HepG2 (cell line): Measurements from ENCODE around the gene AJUBA. TPM values are rescaled to one million over a fixed set of nuclear protein-coding genes. Genes with fewer than 3 reads are reported as not detected.
A peak's percentile ranks its signal among the peaks of the same experiment; 100 is the strongest.

Source experiments
- AGO2 ChIP-seq: fragments of 200-400 bp; formaldehyde crosslinking; optimal IDR thresholded peaks from 2 replicates; pipeline ENCODE3; 2017; ENCODE audit warnings: mild to moderate bottlenecking, low read depth, low read length, moderate library complexity
- ATRX ChIP-seq: sonication (generic); formaldehyde crosslinking; IDR thresholded peaks from 2 replicates; pipeline ENCODE4 v1.4.0; 2020; ENCODE audit warnings: missing genetic modification reagents, borderline replicate concordance
- BORCS8-MEF2B ChIP-seq: sonication (generic); formaldehyde crosslinking; IDR thresholded peaks from 2 replicates; pipeline ENCODE4 v1.8.0; 2022; ENCODE audit warnings: mild to moderate bottlenecking, missing genetic modification reagents
- CHD2 ChIP-seq: IDR thresholded peaks from 2 replicates; pipeline ENCODE4 v1.6.1; 2011; ENCODE audit warnings: low read depth, low read length, improper control_type of control experiment
- FIP1L1 ChIP-seq: fragments of 200-400 bp; formaldehyde crosslinking; IDR thresholded peaks from 2 replicates; pipeline ENCODE4 v1.6.1; 2018; ENCODE audit warnings: low read depth, mild to moderate bottlenecking, low read length, moderate library complexity, borderline replicate concordance; ENCODE audit not compliant: insufficient read depth
- FOXM1 ChIP-seq: sonication (generic); formaldehyde crosslinking; IDR thresholded peaks from 2 replicates; pipeline ENCODE4 v1.5.0; 2020; ENCODE audit warnings: missing genetic modification reagents
- HOXA3 ChIP-seq: sonication (generic); formaldehyde crosslinking; IDR thresholded peaks from 2 replicates; pipeline ENCODE4 v1.5.0; 2020; ENCODE audit warnings: missing genetic modification reagents
- ISX ChIP-seq: sonication (generic); formaldehyde crosslinking; conservative IDR thresholded peaks from 2 replicates; pipeline ENCODE4 v1.5.0; 2020; ENCODE audit warnings: missing genetic modification reagents
- KMT2A ChIP-seq: sonication (generic); formaldehyde crosslinking; IDR thresholded peaks from 2 replicates; pipeline ENCODE4 v1.4.0; 2020; ENCODE audit warnings: missing genetic modification reagents
- MLLT10 ChIP-seq: sonication (generic); formaldehyde crosslinking; IDR thresholded peaks from 2 replicates; pipeline ENCODE4 v1.4.0; 2020; ENCODE audit warnings: missing genetic modification reagents
- PHF20 ChIP-seq: sonication (generic); formaldehyde crosslinking; IDR thresholded peaks from 2 replicates; pipeline ENCODE4 v1.5.0; 2020; ENCODE audit warnings: mild to moderate bottlenecking, missing genetic modification reagents
- RAD21 ChIP-seq: fragments of 450-650 bp; formaldehyde crosslinking; IDR thresholded peaks from 2 replicates; pipeline ENCODE4 v1.5.0; 2020; ENCODE audit warnings: mild to moderate bottlenecking
- SAP130 ChIP-seq: IDR thresholded peaks from 2 replicates; pipeline ENCODE4 v1.6.1; 2016; ENCODE audit warnings: low read depth
- SRSF9 ChIP-seq: fragments of 200-400 bp; formaldehyde crosslinking; IDR thresholded peaks from 2 replicates; pipeline ENCODE4 v1.6.1; 2018; ENCODE audit warnings: borderline replicate concordance, mild to moderate bottlenecking, low read depth, low read length; ENCODE audit not compliant: insufficient read depth, poor library complexity, severe bottlenecking
- SUZ12 ChIP-seq: fragments of 150-350 bp; IDR thresholded peaks from 2 replicates; pipeline ENCODE4 v1.6.1; 2014; ENCODE audit warnings: low read depth, low read length
- ZBTB7B ChIP-seq: sonication (generic); formaldehyde crosslinking; IDR thresholded peaks from 2 replicates; pipeline ENCODE4 v1.4.0; 2020; ENCODE audit warnings: missing genetic modification reagents
- ZC3H4 ChIP-seq: sonication (generic); formaldehyde crosslinking; IDR thresholded peaks from 2 replicates; pipeline ENCODE4 v1.4.0; 2020; ENCODE audit warnings: missing genetic modification reagents, borderline replicate concordance
- ZEB1 ChIP-seq: IDR thresholded peaks from 2 replicates; pipeline ENCODE4 v1.6.1; 2012; ENCODE audit warnings: mild to moderate bottlenecking, low read depth, inconsistent platforms; ENCODE audit not compliant: insufficient replicate concordance
- ZFP41 ChIP-seq: sonication (generic); formaldehyde crosslinking; IDR thresholded peaks from 2 replicates; pipeline ENCODE4 v1.4.0; 2020; ENCODE audit warnings: mild to moderate bottlenecking, missing genetic modification reagents, borderline replicate concordance
- ZFP90 ChIP-seq: sonication (generic); formaldehyde crosslinking; IDR thresholded peaks from 2 replicates; pipeline ENCODE4 v1.8.0; 2022; ENCODE audit warnings: missing genetic modification reagents, mild to moderate bottlenecking, inconsistent platforms, borderline replicate concordance
- ZNF496 ChIP-seq: sonication (generic); formaldehyde crosslinking; IDR thresholded peaks from 2 replicates; pipeline ENCODE4 v1.8.1; 2023; ENCODE audit warnings: mild to moderate bottlenecking, moderate library complexity, missing genetic modification reagents; ENCODE audit not compliant: insufficient replicate concordance
- ZNF775 ChIP-seq: sonication (generic); formaldehyde crosslinking; IDR thresholded peaks from 2 replicates; pipeline ENCODE4 v1.4.0; 2020; ENCODE audit warnings: missing genetic modification reagents, mild to moderate bottlenecking, moderate library complexity, borderline replicate concordance
- ZNF792 ChIP-seq: IDR thresholded peaks from 2 replicates; pipeline ENCODE4 v1.6.1; 2016
- polyA plus RNA-seq, 8 experiments: library from polyadenylated mRNA; depleted of rRNA in 3 of 8; stranded (reverse) in 7 of 8; unstranded in 1 of 8; fragments of >200 nt; fragmentation: Illumina TruSeq in 4 of 8; extraction: Trizol in 4 of 8; gene quantifications; 2 replicates each; pipeline versions ENCODE4 v1.2.1 to v1.2.3, GENCODE V29; 2011 to 2016; ENCODE audit warnings: low read depth in 4 of 8, missing spikeins in 1 of 8, mixed read lengths in 1 of 8; ENCODE audit not compliant: insufficient read depth in 1 of 8
- total RNA-seq, 5 experiments: library from RNA; depleted of rRNA; stranded (reverse); fragments of >200 nt; fragmentation: Illumina TruSeq; extraction: Trizol; gene quantifications; 2 replicates each; pipeline ENCODE4 v1.2.3, GENCODE V29; 2016; ENCODE audit warnings: low read depth in 1 of 5
- TF ChIP-seq, protein P1 (sequence below): sonication (generic); formaldehyde crosslinking; IDR thresholded peaks from 2 replicates; pipeline ENCODE4 v1.5.0; 2020; ENCODE audit warnings: mild to moderate bottlenecking, missing genetic modification reagents, borderline replicate concordance
- TF ChIP-seq, protein P2 (sequence below): IDR thresholded peaks from 2 replicates; pipeline ENCODE4 v1.6.1; 2016; ENCODE audit warnings: control low read depth
- TF ChIP-seq, protein P3 (sequence below): sonication (generic); formaldehyde crosslinking; IDR thresholded peaks from 2 replicates; pipeline ENCODE4 v1.4.0; 2020; ENCODE audit warnings: missing genetic modification reagents, borderline replicate concordance

AJUBA gene
- total and polyA plus RNA-seq, 2 of the 13 experiments (the other 11 are each of a cell fraction or from before 2014, with no cell fraction given), result 157 to 241 TPM

DNA sequence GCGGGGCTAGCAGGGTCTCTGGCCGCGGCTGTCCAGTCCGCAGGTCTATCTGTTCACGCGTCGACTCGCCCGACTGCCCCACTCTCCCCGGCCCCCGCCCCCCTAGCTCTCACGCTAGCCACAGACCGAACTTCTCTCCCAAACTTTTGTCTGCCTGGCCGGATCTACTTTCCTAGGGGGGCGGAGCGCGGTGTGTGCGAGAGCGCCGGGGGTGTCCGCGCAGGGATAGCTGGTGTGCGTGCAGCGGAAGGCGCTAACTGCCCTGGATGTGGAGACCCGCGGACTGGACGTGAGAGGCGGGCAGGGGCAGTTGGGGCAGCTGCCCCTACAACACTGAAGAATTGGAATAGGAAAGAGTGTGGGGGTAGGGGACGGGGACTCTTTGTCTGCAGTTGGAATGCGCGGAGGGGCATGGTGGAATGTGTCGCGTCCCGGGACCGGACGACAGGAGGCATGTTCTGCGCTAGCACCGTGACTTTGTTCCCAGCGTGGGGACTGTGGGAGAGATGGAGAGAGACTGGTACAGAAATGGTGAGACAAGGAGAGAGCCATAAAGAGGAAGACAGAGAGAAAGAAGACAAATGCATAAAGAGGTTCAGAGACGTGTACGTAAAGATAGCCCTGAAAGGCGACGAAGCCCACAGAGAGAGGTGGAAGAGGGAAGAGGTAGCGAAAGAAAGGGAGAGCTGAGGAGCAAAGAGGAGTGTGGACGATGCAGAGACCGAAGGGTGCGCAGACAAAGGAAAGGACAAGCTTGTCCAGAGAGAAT, at the start of gene AJUBA (continued):
- TF ChIP-seq, protein P1, sequence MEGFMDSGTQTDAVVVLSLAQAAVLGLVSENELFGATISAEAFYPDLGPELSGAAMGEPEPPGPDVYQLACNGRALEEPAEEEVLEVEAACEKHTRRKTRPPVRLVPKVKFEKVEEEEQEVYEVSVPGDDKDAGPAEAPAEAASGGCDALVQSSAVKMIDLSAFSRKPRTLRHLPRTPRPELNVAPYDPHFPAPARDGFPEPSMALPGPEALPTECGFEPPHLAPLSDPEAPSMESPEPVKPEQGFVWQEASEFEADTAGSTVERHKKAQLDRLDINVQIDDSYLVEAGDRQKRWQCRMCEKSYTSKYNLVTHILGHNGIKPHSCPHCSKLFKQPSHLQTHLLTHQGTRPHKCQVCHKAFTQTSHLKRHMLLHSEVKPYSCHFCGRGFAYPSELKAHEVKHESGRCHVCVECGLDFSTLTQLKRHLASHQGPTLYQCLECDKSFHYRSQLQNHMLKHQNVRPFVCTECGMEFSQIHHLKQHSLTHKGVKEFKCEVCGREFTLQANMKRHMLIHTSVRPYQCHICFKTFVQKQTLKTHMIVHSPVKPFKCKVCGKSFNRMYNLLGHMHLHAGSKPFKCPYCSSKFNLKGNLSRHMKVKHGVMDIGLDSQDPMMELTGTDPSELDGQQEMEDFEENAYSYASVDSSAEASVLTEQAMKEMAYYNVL (CRISPR knock-in tag), result no peak
- TF ChIP-seq RAD21 (CRISPR knock-in tag) (peak; percentile 64), ZNF792 (peak; percentile 98), KMT2A (CRISPR knock-in tag) (no peak), ISX (CRISPR knock-in tag) (no peak), AGO2 (no peak), MLLT10 (CRISPR knock-in tag) (no peak), SAP130 (peak; percentile 99), ATRX (CRISPR knock-in tag) (no peak; the same call in 1 of the 2 replicates), SUZ12 (peak; percentile 5; the same call in 1 of the 2 replicates), ZFP41 (CRISPR knock-in tag) (peak; percentile 91; the same call in 1 of the 2 replicates), ZFP90 (CRISPR knock-in tag) (no peak), ZBTB7B (peak; percentile 99), PHF20 (no peak), CHD2 (peak; percentile 94), ZEB1 (no peak), FOXM1 (CRISPR knock-in tag) (no peak), SRSF9 (no peak), ZC3H4 (CRISPR knock-in tag) (peak; percentile 69; the same call in 1 of the 2 replicates), BORCS8-MEF2B (CRISPR knock-in tag) (no peak), FIP1L1 (peak; percentile 96; the same call in 1 of the 2 replicates), HOXA3 (CRISPR knock-in tag) (no peak), ZNF775 (CRISPR knock-in tag) (peak; percentile 91; the same call in 1 of the 2 replicates), ZNF496 (CRISPR knock-in tag) (no peak)
- TF ChIP-seq, protein P2, sequence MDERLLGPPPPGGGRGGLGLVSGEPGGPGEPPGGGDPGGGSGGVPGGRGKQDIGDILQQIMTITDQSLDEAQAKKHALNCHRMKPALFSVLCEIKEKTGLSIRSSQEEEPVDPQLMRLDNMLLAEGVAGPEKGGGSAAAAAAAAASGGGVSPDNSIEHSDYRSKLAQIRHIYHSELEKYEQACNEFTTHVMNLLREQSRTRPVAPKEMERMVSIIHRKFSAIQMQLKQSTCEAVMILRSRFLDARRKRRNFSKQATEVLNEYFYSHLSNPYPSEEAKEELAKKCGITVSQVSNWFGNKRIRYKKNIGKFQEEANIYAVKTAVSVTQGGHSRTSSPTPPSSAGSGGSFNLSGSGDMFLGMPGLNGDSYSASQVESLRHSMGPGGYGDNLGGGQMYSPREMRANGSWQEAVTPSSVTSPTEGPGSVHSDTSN (CRISPR knock-in tag), result peak; percentile 20
- TF ChIP-seq, protein P3, sequence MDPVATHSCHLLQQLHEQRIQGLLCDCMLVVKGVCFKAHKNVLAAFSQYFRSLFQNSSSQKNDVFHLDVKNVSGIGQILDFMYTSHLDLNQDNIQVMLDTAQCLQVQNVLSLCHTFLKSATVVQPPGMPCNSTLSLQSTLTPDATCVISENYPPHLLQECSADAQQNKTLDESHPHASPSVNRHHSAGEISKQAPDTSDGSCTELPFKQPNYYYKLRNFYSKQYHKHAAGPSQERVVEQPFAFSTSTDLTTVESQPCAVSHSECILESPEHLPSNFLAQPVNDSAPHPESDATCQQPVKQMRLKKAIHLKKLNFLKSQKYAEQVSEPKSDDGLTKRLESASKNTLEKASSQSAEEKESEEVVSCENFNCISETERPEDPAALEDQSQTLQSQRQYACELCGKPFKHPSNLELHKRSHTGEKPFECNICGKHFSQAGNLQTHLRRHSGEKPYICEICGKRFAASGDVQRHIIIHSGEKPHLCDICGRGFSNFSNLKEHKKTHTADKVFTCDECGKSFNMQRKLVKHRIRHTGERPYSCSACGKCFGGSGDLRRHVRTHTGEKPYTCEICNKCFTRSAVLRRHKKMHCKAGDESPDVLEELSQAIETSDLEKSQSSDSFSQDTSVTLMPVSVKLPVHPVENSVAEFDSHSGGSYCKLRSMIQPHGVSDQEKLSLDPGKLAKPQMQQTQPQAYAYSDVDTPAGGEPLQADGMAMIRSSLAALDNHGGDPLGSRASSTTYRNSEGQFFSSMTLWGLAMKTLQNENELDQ (CRISPR knock-in tag), result no peak
